ENCODE data around the gene CDK15. TPM values are rescaled to one million over a fixed set of nuclear protein-coding genes. Genes with fewer than 3 reads are reported as not detected.
"Not testable (repeated sequence)": the region's sequence is repeated elsewhere in the genome, so short reads cannot be mapped to it uniquely, and the experiment has no call there.

CDK15 gene
- under 1 TPM; 0.47 to 0.72 TPM for total RNA-seq

GRCh38 chr2:201806442-201807170 is at the start of gene CDK15:
Gene CDK15, plus strand, starts transcription at chr2:201806537. Its CDS starts 128 bp downstream, at chr2:201806665.
- peak; percentile 19 for DNase-seq
- H3K27me3 ChIP-seq = no peaks in the 10 kb centered on the region
- H3K4me3 ChIP-seq = no peak within 1 kb of the TSS
- no peaks in the 10 kb centered on the region for H3K36me3 ChIP-seq
- no peak for TF ChIP-seq CTCF (IDR thresholded peaks at IDR 0.05)
- intact Hi-C loops (cut with DNase I) = loop anchor here (10.0 kb wide), 1 partner anchor 48 kb away; no protein-coding TSS in a partner anchor
- no peaks in the 10 kb centered on the region for H3K4me1 ChIP-seq
- no peaks in the 10 kb centered on the region for H3K9me3 ChIP-seq
- H3K9ac ChIP-seq (ENCODE audit: low read depth in 2 of 2, low read length in 2 of 2) = no peak within 1 kb of the TSS
- H3K27ac ChIP-seq = no peak within 1 kb of the TSS

DNA sequence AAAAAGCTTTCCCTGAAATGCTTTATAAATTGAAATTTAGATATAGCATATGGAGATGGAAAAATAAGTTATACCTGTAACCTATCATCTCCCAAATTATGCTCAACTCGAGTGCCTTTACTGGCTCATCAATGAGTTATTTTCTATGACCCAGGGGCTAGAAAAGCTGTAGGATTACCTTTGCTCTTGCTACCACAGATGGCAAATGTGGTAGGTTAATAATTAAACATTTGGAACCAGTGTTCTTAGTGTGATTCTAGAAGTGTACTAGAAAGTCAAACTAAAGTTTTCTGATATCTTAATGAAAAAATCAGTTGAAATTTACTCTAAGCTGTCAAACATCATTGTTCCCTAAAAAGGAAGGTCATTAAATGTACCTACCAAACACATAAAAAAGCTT is 48.1 kb upstream of the CDK15 start:
- H3K4me1 ChIP-seq = no peaks in the 10 kb centered on the region
- intact Hi-C loops (cut with DNase I) = no loop called here
- H3K9me3 ChIP-seq = no peaks in the 10 kb centered on the region
- no peak overlapping the region for H3K9ac ChIP-seq (ENCODE audit: low read depth in 2 of 2, low read length in 2 of 2)
- no peak for DNase-seq
- H3K27me3 ChIP-seq = no peaks in the 10 kb centered on the region
- H3K36me3 ChIP-seq = no peaks in the 10 kb centered on the region
- TF ChIP-seq CTCF (IDR thresholded peaks at IDR 0.05) = no peak
- no peak overlapping the region for H3K27ac ChIP-seq
- H3K4me3 ChIP-seq = no peak overlapping the region

GRCh38 chr2:201758873-201759272 is 47.5 kb upstream of the CDK15 start:
- no peaks in the 10 kb centered on the region for H3K36me3 ChIP-seq
- H3K9ac ChIP-seq (ENCODE audit: low read depth in 2 of 2, low read length in 2 of 2) = no peak overlapping the region
- no peak for DNase-seq

GRCh38 chr2:201759567-201759966 is 46.8 kb upstream of the CDK15 start:
- no peaks in the 10 kb centered on the region for H3K4me1 ChIP-seq
- H3K9me3 ChIP-seq = no peaks in the 10 kb centered on the region
- no peak for TF ChIP-seq CTCF (IDR thresholded peaks at IDR 0.05)
- no peaks in the 10 kb centered on the region for H3K27me3 ChIP-seq
- no peak overlapping the region for H3K4me3 ChIP-seq
- intact Hi-C loops (cut with DNase I) = no loop called here
- DNase-seq = no peak
- H3K36me3 ChIP-seq = no peaks in the 10 kb centered on the region
- H3K9ac ChIP-seq (ENCODE audit: low read depth in 2 of 2, low read length in 2 of 2) = no peak overlapping the region
- H3K27ac ChIP-seq = no peak overlapping the region

More at GRCh38 chr2:201758873-201759272, 47.5 kb upstream of the CDK15 start:
- Histone ChIP-seq H3K9me3 (no peaks in the 10 kb centered on the region), H3K27ac (no peak overlapping the region), H3K27me3 (no peaks in the 10 kb centered on the region), H3K4me3 (no peak overlapping the region), H3K4me1 (no peaks in the 10 kb centered on the region)
- TF ChIP-seq CTCF (IDR thresholded peaks at IDR 0.05) = no peak
- intact Hi-C loops (cut with DNase I) = no loop called here

- no peak for TF ChIP-seq CTCF (IDR thresholded peaks at IDR 0.05)
- H3K9ac ChIP-seq (ENCODE audit: low read depth in 2 of 2, low read length in 2 of 2) = no peak overlapping the region
- no peaks in the 10 kb centered on the region for H3K36me3 ChIP-seq
- H3K4me3 ChIP-seq = no peak overlapping the region
- intact Hi-C loops (cut with DNase I) = no loop called here
- no peak for DNase-seq
- no peaks in the 10 kb centered on the region for H3K9me3 ChIP-seq
- H3K27ac ChIP-seq = no peak overlapping the region
- no peaks in the 10 kb centered on the region for H3K4me1 ChIP-seq
- no peaks in the 10 kb centered on the region for H3K27me3 ChIP-seq
Observed at GRCh38 chr2:201761101-201761500, 45.2 kb upstream of the CDK15 start.

DNA sequence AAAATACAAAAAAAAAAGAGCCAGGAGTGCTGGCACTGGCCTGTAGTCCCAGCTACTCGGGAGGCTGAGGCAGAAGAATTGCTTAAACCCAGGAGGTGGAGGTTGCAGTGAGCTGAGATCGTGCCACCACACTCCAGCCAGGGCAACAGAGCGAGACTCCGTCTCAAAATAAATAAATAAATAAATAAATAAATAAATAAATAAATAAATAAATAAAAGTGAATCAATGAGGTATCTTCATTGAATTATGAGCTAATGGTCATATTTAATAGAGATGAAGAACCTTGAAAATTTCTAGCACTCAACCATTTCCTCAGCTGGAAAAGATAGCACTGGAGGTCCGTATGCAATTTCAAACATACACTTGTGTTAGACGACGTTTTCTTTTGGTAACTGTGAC is 41.9 kb upstream of the CDK15 start:
- H3K27me3 ChIP-seq; H3K4me1 ChIP-seq; H3K36me3 ChIP-seq; H3K4me3 ChIP-seq; H3K9me3 ChIP-seq; DNase-seq; H3K9ac ChIP-seq (ENCODE audit: low read depth in 2 of 2, low read length in 2 of 2); intact Hi-C loops (cut with DNase I); H3K27ac ChIP-seq: not testable (repeated sequence)
